ENCODE results near the gene OSCP1. TPM values are rescaled to one million over a fixed set of nuclear protein-coding genes. Genes with fewer than 3 reads are reported as not detected.
A peak's percentile ranks its signal among the peaks of the same experiment; 100 is the strongest.

The OSCP1 gene
- total RNA-seq, 2 experiments from 2014 or later = 2.2 to 2.8 TPM

- Mint-ChIP-seq H3K27ac (no peak overlapping the region), H3K27me3 (no peaks in the 10 kb centered on the region), H3K4me3 (no peak overlapping the region), H3K4me1 (peaks cover 3% of the 10 kb centered on the region), H3K36me3 (ENCODE audit: low read depth) (no peaks in the 10 kb centered on the region), H3K9me3 (ENCODE audit: low read depth) (no peaks in the 10 kb centered on the region)
- ATAC-seq = no peak
- CTCF ChIA-PET = interaction anchor here (0.9 kb wide), 1 partner anchor 8 kb away, joined by 3 read pairs; no protein-coding TSS in a partner anchor
- DNase-seq = no peak
- POLR2A ChIA-PET = no interaction called here
- intact Hi-C loops (cut with DNase I, micrococcal nuclease) = no loop called here
These were observed 7.0 kb downstream of the OSCP1 start for GRCh38 chr1:36443297-36443696.

- no peaks in the 10 kb centered on the region for H3K27me3 Mint-ChIP-seq
- ChIA-PET POLR2A (no interaction called here), CTCF (no interaction called here)
- H3K27ac Mint-ChIP-seq = no peak overlapping the region
- no peak overlapping the region for H3K4me3 Mint-ChIP-seq
- H3K4me1 Mint-ChIP-seq = peaks cover 3% of the 10 kb centered on the region
- intact Hi-C loops (cut with DNase I, micrococcal nuclease) = no loop called here
- ATAC-seq (no peak), DNase-seq (no peak)
- no peaks in the 10 kb centered on the region for H3K36me3 Mint-ChIP-seq (ENCODE audit: low read depth)
- H3K9me3 Mint-ChIP-seq (ENCODE audit: low read depth) = no peaks in the 10 kb centered on the region
These were observed 7.9 kb downstream of the OSCP1 start for GRCh38 chr1:36442337-36442736.

- H3K9me3 Mint-ChIP-seq (ENCODE audit: low read depth) = no peaks in the 10 kb centered on the region
- no peaks in the 10 kb centered on the region for H3K4me1 Mint-ChIP-seq
- ATAC-seq (no peak), DNase-seq (no peak)
- no peaks in the 10 kb centered on the region for H3K36me3 Mint-ChIP-seq (ENCODE audit: low read depth)
- H3K27me3 Mint-ChIP-seq = no peaks in the 10 kb centered on the region
- H3K4me3 Mint-ChIP-seq = no peak overlapping the region
- ChIA-PET CTCF (no interaction called here), POLR2A (no interaction called here)
- intact Hi-C loops (cut with DNase I, micrococcal nuclease) = no loop called here
- H3K27ac Mint-ChIP-seq = no peak overlapping the region
These were observed 9.6 kb downstream of the OSCP1 start for GRCh38 chr1:36440646-36441045.

- no peaks in the 10 kb centered on the region for H3K4me1 Mint-ChIP-seq
- intact Hi-C loops (cut with DNase I, micrococcal nuclease) = no loop called here
- H3K4me3 Mint-ChIP-seq = no peak overlapping the region
- no peaks in the 10 kb centered on the region for H3K36me3 Mint-ChIP-seq (ENCODE audit: low read depth)
- H3K9me3 Mint-ChIP-seq (ENCODE audit: low read depth) = no peaks in the 10 kb centered on the region
- H3K27me3 Mint-ChIP-seq = no peaks in the 10 kb centered on the region
- DNase-seq (no peak), ATAC-seq (no peak)
- CTCF ChIA-PET = no interaction called here
- POLR2A ChIA-PET = no interaction called here
- H3K27ac Mint-ChIP-seq = no peak overlapping the region
These were observed 10.2 kb downstream of the OSCP1 start for GRCh38 chr1:36440044-36440443.

- Mint-ChIP-seq H3K9me3 (ENCODE audit: low read depth) (no peaks in the 10 kb centered on the region), H3K36me3 (ENCODE audit: low read depth) (no peaks in the 10 kb centered on the region), H3K27me3 (no peaks in the 10 kb centered on the region), H3K4me3 (no peak overlapping the region), H3K27ac (no peak overlapping the region), H3K4me1 (no peaks in the 10 kb centered on the region)
- ATAC-seq (no peak), DNase-seq (no peak)
- intact Hi-C loops (cut with DNase I, micrococcal nuclease) = no loop called here
- CTCF ChIA-PET = interaction anchor here (0.8 kb wide), 1 partner anchor 20 kb away, joined by 3 read pairs; no protein-coding TSS in a partner anchor
- POLR2A ChIA-PET = no interaction called here
These were observed 11.5 kb downstream of the OSCP1 start for GRCh38 chr1:36438715-36439114.

- no peaks in the 10 kb centered on the region for H3K27me3 Mint-ChIP-seq
- H3K9me3 Mint-ChIP-seq (ENCODE audit: low read depth) = no peaks in the 10 kb centered on the region
- no peak overlapping the region for H3K27ac Mint-ChIP-seq
- ATAC-seq (no peak), DNase-seq (no peak)
- intact Hi-C loops (cut with DNase I, micrococcal nuclease) = no loop called here
- H3K36me3 Mint-ChIP-seq (ENCODE audit: low read depth) = no peaks in the 10 kb centered on the region
- CTCF ChIA-PET = interaction anchor here (0.8 kb wide), 1 partner anchor 105 kb away, joined by 3 read pairs; no protein-coding TSS in a partner anchor
- no peaks in the 10 kb centered on the region for H3K4me1 Mint-ChIP-seq
- H3K4me3 Mint-ChIP-seq = no peak overlapping the region
- POLR2A ChIA-PET = no interaction called here
These were observed 13.4 kb downstream of the OSCP1 start for GRCh38 chr1:36436821-36437220.

GRCh38 chr1:36433102-36433501, 17.1 kb downstream of the OSCP1 start:
- DNase-seq = no peak
- POLR2A ChIA-PET = no interaction called here
- H3K27ac Mint-ChIP-seq = no peak overlapping the region
- H3K4me3 Mint-ChIP-seq = no peak overlapping the region
- CTCF ChIA-PET = no interaction called here
- ATAC-seq = no peak
- H3K36me3 Mint-ChIP-seq (ENCODE audit: low read depth) = no peaks in the 10 kb centered on the region
- H3K9me3 Mint-ChIP-seq (ENCODE audit: low read depth) = no peaks in the 10 kb centered on the region
- H3K27me3 Mint-ChIP-seq = no peaks in the 10 kb centered on the region
- intact Hi-C loops (cut with DNase I, micrococcal nuclease) = no loop called here
- H3K4me1 Mint-ChIP-seq = no peaks in the 10 kb centered on the region

GRCh38 chr1:36432616-36433015, 17.6 kb downstream of the OSCP1 start:
- POLR2A ChIA-PET = no interaction called here
- intact Hi-C loops (cut with DNase I, micrococcal nuclease) = no loop called here

GRCh38 chr1:36425791-36426190, 24.5 kb downstream of the OSCP1 start:
- no peaks in the 10 kb centered on the region for H3K27me3 Mint-ChIP-seq
- H3K4me3 Mint-ChIP-seq = no peak overlapping the region
- DNase-seq (no peak), ATAC-seq (peak; percentile 66)
- POLR2A ChIA-PET = no interaction called here
- H3K36me3 Mint-ChIP-seq (ENCODE audit: low read depth) = no peaks in the 10 kb centered on the region
- CTCF ChIA-PET = interaction anchor here (0.5 to 5.1 kb wide), 5 partner anchors 21 to 141 kb away, joined by 3 to 45 read pairs (median 3); no protein-coding TSS in a partner anchor
- H3K27ac Mint-ChIP-seq = no peak overlapping the region
- intact Hi-C loops (cut with DNase I, micrococcal nuclease) = no loop called here
- no peaks in the 10 kb centered on the region for H3K9me3 Mint-ChIP-seq (ENCODE audit: low read depth)
- peaks cover 11% of the 10 kb centered on the region for H3K4me1 Mint-ChIP-seq

More at GRCh38 chr1:36432616-36433015, 17.6 kb downstream of the OSCP1 start:
- DNase-seq (no peak), ATAC-seq (no peak)
- H3K27ac Mint-ChIP-seq = no peak overlapping the region
- no peaks in the 10 kb centered on the region for H3K4me1 Mint-ChIP-seq
- H3K27me3 Mint-ChIP-seq = no peaks in the 10 kb centered on the region
- H3K4me3 Mint-ChIP-seq = no peak overlapping the region
- CTCF ChIA-PET = no interaction called here
- no peaks in the 10 kb centered on the region for H3K36me3 Mint-ChIP-seq (ENCODE audit: low read depth)
- H3K9me3 Mint-ChIP-seq (ENCODE audit: low read depth) = no peaks in the 10 kb centered on the region

GRCh38 chr1:36421649-36422048, 28.6 kb downstream of the OSCP1 start:
- Mint-ChIP-seq H3K36me3 (ENCODE audit: low read depth) (no peaks in the 10 kb centered on the region), H3K27ac (no peak overlapping the region), H3K27me3 (no peaks in the 10 kb centered on the region), H3K4me3 (no peak overlapping the region), H3K9me3 (ENCODE audit: low read depth) (no peaks in the 10 kb centered on the region), H3K4me1 (peaks cover 22% of the 10 kb centered on the region)
- ATAC-seq (no peak), DNase-seq (no peak)
- POLR2A ChIA-PET = no interaction called here
- intact Hi-C loops (cut with DNase I, micrococcal nuclease) = loop anchor here (1.0 to 2.0 kb wide), 4 partner anchors 53 to 322 kb away; partner anchors contain the start of gene TRAPPC3 (in 1 of the 2)
- CTCF ChIA-PET = interaction anchor here (0.6 to 5.1 kb wide), 14 partner anchors 9 to 321 kb away, joined by 3 to 45 read pairs (median 3); partner anchors contain the start of gene TRAPPC3

GRCh38 chr1:36420836-36421317, 29.4 kb downstream of the OSCP1 start:
- peak; percentile 95 for DNase-seq
- POLR2A ChIA-PET = no interaction called here

GRCh38 chr1:36420409-36420808, 29.8 kb downstream of the OSCP1 start:
- ChIA-PET POLR2A (interaction anchor here (0.6 kb wide), 2 partner anchors 51 to 91 kb away, joined by 3 read pairs; no protein-coding TSS in a partner anchor), CTCF (interaction anchor here (0.6 to 5.1 kb wide), 10 partner anchors 8 to 271 kb away, joined by 3 to 45 read pairs (median 3); partner anchors contain the start of genes SH3D21, STK40 and TRAPPC3)
- no peaks in the 10 kb centered on the region for H3K36me3 Mint-ChIP-seq (ENCODE audit: low read depth)
- peaks cover 15% of the 10 kb centered on the region for H3K4me1 Mint-ChIP-seq
- no peaks in the 10 kb centered on the region for H3K27me3 Mint-ChIP-seq
- DNase-seq = no peak
- no peaks in the 10 kb centered on the region for H3K9me3 Mint-ChIP-seq (ENCODE audit: low read depth)
- no peak overlapping the region for H3K4me3 Mint-ChIP-seq
- ATAC-seq = no peak
- H3K27ac Mint-ChIP-seq = peak overlapping the region; percentile 91
- intact Hi-C loops (cut with DNase I, micrococcal nuclease) = loop anchor here (1.0 to 2.0 kb wide), 7 partner anchors 51 to 272 kb away; partner anchors contain the start of gene TRAPPC3 (in 2 of the 2)

More at GRCh38 chr1:36420836-36421317, 29.4 kb downstream of the OSCP1 start:
- Mint-ChIP-seq H3K27me3 (no peaks in the 10 kb centered on the region), H3K36me3 (ENCODE audit: low read depth) (no peaks in the 10 kb centered on the region), H3K27ac (peak overlapping the region; percentile 91), H3K4me3 (no peak overlapping the region), H3K4me1 (peaks cover 17% of the 10 kb centered on the region), H3K9me3 (ENCODE audit: low read depth) (no peaks in the 10 kb centered on the region)
- CTCF ChIA-PET = interaction anchor here (0.8 to 5.1 kb wide), 10 partner anchors 9 to 272 kb away, joined by 3 to 45 read pairs (median 4); partner anchors contain the start of genes STK40 and TRAPPC3
- intact Hi-C loops (cut with DNase I, micrococcal nuclease) = loop anchor here (1.0 to 2.0 kb wide), 8 partner anchors 52 to 322 kb away; partner anchors contain the start of gene TRAPPC3 (in 2 of the 2)
- peak; percentile 94 for ATAC-seq
